GM21723 (cell line): ENCODE data around the gene MAPKAPK3.

Experiments used
- ATAC-seq: cut with Tn5 transposase; IDR thresholded peaks from one replicate; pipeline ENCODE4 v1.9.1; 2021; ENCODE audit warnings: mild to moderate bottlenecking, moderate library complexity; ENCODE audit not compliant: unreplicated experiment

The MAPKAPK3 gene

DNA sequence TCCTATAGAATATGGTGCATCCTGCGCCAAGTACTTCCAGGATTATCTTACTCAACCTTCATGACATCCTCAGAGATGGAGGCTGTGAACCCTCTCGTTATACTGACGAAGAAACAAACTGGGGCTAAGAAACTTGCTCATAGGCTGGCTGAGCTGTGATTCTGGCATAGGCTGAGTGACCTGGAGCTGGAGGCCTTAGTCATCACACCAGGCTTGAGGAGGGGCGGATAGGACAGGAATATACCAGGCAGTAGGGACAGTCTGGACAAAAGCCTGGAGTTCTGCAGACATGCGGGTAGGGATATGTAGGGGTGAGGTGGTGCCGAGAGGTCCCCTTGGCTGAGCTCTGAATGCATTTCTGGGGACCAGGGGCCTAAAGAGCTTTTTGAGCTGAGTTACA is 29.6 kb upstream of the MAPKAPK3 start:
- no peak for ATAC-seq

DNA sequence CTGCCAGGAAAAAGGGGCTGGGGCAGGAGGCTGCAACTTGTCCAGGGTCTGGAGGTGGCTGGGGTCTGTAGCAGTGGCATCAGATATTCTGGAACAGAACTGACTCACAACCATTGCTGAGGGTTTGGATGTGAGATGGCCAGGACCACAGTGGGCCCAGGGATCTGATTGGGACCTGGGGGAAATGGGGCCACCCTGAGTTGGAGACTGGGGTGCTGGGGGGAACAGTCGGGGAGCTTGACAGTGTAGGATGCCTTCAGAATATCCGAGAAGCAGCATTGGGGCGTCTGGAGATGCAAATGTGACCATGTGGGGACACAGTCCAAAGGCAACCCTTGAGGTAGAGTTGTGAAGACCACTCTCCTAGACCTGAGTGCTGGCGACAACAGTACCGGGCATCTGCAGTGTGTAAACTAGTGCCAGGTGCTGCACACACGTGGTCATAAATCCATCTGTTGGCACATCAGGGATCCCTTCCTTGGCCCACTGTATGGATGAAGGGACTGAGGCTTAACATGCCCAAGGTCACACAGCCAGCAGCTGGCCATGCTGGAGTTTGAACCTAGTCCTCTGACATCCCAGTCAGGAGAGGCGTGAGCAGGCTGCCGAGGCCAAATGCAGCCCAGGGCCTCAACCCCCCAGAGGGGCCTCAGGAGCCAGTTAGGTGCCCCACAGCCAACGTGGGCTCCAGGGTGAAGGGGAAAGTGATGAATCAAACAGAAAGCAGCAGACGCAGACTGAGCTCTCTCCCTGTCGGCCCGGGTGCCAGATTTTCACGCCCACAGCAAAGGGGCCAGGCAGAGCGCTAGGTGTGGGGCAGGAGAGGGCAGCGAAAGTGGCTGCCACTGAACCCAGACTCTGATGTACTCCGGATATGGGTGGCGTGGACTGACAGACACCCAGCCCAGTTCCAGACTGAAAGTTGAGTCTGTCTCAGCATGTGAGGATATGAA is 28.9 kb upstream of the MAPKAPK3 start:
- ATAC-seq = peak; percentile 29

DNA sequence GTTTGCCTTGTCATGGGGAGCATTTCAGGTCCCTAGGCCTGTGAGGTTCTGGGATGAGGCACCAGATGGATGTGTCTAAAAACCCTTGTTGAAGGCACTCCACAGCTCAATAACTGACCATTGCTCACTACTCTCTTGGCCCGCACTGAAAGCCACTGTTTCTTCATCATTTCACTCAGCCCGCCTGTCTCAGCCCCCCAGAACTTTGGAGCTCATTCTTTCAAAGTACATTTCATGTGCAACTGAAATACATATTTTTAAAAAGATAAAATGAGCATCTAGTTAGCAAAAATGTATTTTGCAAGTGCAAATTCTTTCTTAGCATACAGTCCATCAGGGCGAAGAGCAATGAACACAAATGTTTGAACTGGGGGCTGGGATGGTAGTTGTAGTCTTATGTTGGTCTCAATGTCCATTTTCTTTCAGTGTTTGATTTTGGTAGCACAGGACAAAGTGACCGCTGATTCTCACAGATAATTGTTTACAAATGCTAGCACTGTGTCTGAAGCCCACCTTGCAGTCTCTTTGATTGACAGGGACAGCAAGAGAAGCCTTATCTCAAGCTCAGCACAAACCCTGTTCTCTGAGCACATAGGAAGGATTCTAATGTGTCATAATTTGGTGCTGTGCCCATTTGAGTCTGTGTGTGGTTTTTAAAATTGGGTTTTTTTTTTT is 28.1 kb upstream of the MAPKAPK3 start:
- no peak for ATAC-seq

DNA sequence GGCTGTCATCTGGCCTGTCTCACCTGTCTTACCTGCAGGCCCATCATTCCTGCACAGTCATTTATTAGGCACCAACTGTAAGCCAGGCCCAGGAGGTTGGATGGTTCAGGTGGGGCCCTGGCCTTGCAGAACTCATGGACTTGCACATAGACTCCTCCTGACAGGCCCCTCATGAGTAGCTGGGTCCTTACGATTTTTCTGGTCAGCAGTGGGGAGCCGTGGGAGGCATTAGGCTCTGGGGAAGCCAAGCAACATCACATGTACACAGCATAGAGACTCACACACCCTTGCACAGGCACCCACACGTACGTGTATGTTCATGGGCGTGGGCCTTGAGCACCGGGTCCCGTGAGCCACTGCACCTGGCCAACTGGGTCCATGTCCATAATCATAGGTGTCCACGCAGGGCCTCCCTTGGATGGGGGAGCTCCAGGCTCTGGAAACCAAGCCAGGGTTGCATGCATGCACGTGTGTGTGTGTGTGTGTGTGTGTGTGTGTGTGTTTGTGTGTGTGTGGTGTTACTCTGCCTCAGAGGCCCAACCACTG is 25.7 kb upstream of the MAPKAPK3 start:
- ATAC-seq = no peak

DNA sequence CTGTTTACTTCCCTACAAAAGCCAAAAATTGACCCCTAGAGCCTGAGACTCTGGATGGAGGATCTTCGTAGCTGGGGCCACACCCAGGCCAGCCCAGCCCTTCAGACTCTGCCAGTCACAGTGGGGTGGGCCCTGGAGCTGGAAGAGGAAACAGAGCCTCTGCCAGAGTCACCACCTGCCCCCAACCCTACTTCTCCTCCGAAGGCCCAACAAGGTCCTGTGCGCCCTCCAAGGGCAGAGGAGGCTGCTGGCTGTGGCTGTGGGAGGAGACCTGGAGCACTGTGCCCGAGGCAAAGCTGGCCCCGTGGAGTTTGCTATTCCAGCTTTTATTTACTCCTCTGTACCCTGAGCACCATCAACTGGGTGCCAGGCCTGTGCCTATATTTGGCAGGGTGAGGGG is 24.4 kb upstream of the MAPKAPK3 start:
- ATAC-seq = no peak

DNA sequence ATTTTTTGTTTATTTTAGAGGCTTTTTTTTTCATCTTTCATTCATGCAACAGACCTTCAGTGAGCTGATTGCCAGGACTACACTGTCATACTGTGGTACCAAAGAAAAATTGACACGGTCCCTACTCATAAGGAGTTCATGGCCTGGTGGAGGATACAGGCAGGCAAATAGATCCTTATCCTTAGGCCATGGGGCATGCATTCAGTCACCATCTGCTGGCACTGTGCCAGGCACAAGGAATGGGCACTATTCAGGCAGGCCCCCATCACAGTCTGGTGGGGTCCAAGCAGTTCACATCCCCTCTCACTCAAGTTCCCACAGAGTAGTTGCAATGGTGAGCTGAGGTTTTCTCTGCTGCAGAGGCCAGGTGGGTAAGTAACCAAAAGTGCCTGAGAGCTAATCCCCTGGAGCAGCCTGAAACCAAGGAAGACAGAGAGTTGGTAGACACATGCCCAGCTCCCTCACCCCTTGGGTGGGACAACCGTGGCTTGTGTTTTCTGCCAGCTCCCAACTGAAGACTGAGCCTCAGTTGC is 22.6 kb upstream of the MAPKAPK3 start:
- ATAC-seq = no peak

DNA sequence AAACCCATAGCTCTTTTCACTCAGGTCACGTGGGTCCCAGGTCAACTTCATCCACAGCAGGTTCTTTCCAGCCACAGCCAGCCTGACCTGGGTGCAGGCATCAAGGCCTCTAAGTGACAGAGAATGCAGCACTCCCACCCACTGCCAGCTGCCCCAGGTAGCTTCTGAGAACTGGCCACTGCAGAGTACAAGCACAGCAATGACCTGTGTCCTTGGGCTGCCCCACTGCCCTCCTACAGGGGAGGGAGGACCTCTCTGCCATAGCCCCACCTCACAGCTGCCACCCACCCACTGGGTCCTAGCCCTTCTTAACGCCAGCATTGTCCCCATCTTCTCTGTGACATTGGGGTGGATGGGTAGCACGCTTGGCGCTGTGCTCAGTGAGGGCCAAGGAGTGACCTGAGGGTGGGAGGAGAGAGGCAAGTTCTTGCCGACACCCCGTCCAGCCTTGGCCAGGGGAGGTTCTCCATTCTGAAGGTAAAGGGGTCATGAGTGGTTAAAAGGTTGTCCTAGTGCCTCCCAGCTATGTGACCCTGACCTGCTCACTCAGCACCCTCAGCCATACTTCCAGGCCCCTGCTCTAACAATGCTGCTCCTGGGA is 17.7 kb upstream of the MAPKAPK3 start:
- ATAC-seq = no peak

DNA sequence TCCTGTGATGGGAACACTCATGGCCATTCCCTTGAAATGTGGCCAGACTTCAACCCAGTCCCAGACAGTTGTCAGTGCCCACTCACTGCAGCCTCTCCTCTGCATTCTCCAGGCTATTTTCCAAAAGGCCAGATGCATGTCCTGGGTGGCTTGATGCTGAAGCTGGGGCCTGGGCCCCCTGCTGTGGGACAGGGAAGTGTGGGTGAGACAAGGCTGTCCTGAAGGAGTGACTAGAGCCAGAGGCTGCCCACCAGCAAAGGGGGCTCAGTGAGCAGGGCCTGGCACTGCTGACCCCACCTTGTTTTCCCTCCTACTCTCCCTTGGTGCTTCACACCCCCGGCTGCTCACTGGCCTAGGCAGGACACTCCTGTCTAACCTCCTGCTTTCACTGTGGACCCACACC is 17.2 kb upstream of the MAPKAPK3 start:
- no peak for ATAC-seq

DNA sequence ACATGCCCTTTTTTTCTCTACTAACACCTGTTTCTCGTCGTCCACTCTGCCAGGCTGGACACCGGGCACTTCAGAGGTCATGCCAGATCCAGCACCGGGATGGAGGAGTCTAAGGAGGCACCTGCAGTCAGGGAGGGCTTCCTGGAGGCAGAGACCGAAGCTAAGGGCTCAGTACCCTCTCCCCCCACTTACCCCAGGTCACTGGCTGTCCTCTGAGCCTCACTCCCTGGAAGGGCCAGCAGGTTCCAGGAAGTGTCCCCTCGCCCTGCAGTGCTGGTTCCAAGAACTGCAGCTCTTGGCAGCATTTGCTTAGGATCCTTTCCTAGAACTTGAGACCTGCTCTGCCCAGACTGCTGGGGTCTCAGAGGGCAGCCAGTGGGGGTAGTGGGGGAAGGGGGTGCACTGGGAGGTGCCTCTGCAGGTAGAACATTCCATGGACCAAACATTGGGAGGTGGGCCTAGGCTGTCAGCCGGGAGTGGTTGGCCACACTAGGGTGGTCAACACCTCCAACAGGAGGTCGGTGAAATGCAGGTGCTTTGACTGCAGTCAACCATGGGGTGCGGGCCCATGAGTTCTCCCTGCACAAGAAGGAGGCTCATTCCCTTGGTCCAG is 16.7 kb upstream of the MAPKAPK3 start:
- no peak for ATAC-seq

DNA sequence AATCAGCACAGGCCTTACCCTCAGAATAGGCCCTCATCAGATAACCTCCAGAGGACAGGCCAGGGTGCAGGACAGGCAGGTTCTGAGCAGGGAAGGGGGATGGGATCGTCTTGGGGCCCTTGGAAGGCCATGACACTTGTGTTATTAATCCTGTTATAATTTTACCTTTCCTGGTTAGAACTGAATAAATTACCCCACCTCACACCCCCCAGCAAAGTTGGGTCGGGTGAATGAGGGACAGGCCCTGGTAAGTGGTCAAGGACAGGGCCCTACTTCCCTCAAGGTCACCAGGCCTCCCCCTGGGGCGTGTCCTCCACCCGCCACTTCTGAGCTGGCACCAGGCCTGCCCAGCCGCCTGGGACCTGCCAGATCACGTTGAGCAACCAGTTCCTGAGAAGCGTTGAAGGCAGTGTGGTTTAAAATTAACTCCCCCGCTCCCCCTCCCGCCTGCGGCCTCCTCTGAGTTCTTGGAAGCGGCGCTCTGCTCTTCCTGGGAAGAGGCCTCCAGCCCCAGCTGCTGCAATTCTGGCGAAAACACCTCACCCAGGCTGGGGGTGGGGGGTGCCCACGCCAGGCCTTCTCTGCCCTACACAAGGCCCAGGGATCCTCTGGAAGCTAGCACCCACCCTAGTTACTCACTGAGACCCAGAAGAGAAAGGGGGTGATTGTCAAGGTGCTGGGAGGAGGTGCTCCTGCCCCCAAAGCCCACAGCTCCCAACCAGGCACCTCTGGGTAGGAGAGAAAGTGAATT is 15.9 kb upstream of the MAPKAPK3 start:
- no peak for ATAC-seq

DNA sequence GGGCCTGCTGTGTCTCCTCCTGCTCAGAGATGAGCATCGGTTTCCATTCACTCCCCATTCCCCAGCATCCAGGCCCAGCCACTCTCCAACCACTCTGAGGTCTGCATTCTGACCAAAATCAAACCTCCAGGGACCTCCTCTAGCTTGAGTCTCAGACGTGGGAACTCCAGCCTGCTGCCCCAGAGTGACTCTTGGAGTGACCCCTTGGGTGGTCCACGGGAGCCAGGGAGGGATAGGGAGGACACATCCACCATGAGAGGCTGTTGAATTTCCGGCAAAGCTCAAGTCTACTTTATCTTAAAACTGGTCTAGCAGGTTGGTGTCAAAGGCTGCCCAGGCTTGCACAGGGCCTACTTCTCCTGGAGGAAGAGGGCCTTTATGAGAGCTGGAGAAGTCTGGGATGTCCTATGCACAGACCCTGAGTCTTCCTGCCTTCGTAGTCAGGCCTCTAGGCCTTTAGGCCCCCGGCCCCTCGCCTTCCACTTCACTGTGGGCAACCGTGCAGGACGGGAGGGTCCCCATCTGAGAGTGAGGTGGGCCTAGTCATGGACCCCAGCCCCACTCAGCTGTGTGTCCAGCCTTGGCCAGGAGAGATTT is 14.3 kb upstream of the MAPKAPK3 start:
- ATAC-seq = no peak

DNA sequence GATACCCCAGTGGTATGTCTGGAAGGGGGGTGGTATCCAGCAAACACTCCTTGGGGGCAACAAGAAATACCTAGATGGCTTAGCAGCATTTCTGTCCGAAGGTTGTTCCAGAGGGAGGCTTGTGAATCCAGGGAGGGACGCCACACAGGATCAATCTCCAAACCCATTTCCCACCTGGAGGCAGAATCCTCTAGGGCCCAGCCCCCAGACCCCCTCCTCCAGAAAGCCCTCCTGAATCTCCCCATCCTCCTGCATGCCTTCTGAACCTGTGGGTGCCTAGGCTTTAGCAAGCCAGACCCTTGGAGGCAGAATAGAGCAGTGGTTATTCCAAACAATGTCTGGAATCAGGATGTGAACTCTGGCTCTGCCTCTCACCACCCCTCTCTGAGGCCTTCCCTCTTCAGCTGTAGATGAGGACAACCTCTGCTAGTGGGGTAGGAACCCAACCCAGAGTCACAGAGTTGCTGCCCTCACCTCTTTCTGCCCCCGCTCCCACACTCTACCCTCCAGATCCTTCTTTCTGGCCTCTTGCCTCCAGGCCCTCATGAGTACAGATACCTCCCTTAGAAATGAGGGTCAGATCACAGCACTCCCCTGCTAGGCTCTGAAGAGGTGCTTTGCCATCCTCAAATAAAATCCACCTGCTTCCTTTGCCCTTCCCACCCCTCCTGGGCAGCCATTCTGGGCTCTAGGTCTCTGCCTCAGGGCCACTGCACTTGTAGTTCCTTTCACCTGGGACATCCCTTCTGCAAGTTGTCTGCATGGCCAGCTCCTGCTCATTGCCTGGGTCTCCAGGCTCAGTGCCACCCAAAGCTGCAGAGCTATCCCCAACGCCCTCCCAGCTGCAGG is 13.5 kb upstream of the MAPKAPK3 start:
- no peak for ATAC-seq

DNA sequence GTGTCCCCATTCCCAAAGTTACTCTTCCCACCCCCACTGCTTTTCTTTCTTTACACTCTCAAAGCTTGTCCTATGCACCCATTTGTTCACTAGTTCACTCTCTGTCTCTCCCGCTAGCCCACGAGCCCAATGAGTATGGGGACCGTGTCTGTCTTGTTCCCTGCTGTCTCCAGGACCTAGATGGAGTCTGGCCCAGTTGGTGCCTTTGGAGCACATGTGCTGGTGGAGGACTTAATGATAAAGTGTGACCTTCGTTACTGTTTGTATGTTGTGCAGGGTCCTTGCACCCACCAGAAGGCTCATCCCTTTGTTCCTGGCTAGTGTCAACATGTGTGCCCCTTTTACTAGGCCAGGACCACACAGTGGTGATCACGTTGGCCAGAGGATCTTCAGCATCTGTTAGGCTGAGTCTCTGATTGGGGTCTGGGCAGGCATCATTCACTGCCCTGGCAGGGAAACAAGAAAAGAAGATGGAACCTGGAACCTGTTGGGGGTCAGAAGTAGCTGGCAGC is 12.8 kb upstream of the MAPKAPK3 start:
- no peak for ATAC-seq

DNA sequence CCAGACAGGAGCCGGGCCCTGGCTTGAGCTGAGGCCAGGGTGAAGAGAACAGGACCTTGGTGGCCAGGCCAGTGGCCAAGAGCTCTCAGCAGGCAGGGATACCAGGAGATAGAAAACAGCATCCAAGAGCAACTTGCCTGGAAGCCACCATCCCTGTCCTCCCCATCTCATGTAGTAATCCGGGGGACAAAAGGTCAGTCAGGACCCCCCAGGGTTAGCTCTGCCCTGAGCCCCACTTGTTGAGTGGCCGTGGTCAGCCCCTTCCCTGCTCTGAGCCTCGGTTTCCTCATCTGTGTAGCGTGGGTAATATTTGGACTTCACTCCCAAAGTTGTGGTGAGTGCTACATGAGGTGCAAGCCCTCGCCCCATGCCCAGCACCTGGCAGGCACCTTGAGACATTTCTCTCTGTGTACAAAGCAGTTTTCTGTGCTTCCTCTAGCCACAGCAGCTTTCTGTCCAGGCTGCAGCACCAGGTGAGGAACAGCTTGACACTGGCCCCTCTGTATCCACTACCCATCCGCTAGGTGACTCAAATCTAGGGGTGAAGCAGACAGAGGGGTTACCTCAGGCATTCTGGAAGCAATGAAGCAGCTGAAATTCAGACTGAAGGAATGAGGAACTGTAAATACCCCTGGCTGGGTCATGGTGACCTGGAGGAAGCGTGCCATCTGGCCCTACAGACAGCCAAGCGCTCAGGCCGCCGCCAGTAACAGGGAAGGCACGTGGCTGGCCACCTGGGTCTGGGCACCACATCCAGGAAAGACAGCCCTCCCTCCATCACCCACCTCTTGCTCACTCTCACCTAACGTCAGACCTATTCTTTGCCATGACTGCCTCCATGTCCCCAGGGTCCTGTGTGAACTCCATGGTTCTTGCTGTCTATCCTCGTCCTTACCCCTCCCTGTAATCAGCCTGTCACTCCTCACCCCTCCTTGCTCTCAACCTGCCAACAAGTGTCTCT is 12.0 kb upstream of the MAPKAPK3 start:
- ATAC-seq = no peak

DNA sequence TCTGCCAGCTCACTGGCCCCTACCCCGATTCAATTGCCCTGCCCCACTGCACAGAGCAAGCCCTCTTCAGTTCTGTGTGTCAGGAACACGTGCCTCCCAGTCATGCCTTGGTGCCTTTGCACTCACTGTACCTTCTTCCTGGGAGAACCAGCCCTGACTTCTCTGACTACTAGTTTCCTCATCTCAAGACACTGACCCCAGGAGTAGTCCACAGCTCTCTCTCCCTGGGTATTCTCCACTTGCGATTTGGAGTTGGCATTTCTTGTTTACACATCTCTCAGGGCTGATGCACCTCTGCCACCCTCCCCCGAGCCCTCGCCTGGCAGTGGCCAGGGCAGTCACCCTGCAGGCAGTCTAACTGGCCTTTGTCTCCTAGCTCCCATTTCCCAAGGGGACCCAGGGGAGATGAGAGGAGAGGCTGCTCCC is 11.0 kb upstream of the MAPKAPK3 start:
- no peak for ATAC-seq

DNA sequence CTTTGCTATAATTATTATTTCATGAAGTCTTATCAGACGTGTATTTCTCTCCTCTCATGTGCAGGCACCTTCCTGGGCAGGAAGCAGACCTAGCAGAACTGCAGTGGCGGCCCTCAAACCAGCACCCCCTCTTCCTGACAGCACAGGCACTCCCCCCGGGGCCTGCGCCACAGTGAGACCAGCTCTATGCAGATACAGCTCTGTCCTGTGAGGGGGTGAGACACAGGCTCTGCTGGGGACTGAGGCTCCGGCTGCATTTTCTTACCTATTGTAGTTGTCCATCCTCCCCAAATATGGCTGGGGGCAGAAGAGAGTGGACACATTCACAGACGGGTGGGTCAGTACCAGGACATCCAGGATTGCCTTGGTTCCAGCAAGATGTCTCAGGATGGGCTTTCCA is 10.4 kb upstream of the MAPKAPK3 start:
- no peak for ATAC-seq

DNA sequence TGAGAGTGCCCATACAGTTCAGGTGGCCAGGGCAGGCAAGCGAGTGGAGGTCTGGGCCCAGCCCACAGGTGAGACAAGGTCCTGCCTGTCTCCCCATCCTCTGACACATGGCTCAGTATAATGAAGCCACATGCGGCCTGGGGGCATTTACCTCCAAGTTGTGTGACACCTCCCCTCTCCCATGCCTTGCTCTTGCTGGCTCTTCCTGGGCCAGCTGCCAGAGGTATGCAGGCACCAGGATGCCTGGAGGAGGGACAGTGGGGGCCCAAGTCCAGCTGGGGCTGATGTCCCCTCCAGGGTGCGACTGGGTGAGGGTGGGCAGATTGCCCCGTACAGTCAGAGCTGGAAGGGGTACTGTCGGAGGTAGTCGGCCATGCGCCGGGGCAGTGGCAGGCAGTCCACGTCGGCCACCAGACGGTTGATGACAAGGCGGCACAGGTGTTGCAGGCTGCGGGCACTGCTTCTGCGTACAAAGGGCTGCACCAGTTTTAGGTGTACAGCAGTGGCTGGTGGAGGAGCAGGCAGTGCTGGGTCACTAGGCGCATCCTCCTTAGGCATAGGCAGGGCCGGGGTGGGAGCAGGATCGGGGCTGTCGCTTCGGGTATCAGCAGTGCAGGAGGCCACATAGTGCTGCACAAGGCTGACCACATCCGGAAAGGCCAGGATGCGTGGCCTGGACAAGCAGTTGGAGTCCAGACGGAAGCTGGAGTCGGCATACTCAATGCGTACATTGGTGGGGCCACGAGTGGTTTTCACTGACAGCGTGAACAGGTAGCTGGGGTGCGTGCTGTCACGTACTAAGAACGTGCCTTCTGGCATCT is 9.5 kb upstream of the MAPKAPK3 start:
- ATAC-seq = no peak
